Uterus (tissue), 4 donors: ENCODE data around the gene HASPIN. TPM values are rescaled to one million over a fixed set of nuclear protein-coding genes. Genes with fewer than 3 reads are reported as not detected.
A peak's percentile ranks its signal among the peaks of the same experiment; 100 is the strongest.
"Not testable (repeated sequence)": the region's sequence is repeated elsewhere in the genome, so short reads cannot be mapped to it uniquely, and the experiment has no call there.

Source experiments
- DNase-seq, 2 donors: peaks; one replicate each; pipeline ENCODE4 v3.0.0-alpha.2; 2019 to 2020
- H3K27ac ChIP-seq, 2 donors: fragments of 200-600 bp; sonication (generic); 1 replicate in 1 of 2; 2 replicates in 1 of 2; pipeline ENCODE4 v1.5.1; 2016 to 2018
- H3K27me3 ChIP-seq, 2 donors: fragments of 200-600 bp; sonication (generic); one replicate each; pipeline ENCODE4 v1.5.1; 2018 to 2019; ENCODE audit warnings: control low read depth in 1 of 2
- H3K36me3 ChIP-seq, 2 donors: fragments of 200-600 bp; sonication (generic); one replicate each; pipeline ENCODE4 v1.5.1; 2019; ENCODE audit warnings: control low read depth in 1 of 2
- H3K4me1 ChIP-seq, 2 donors: fragments of 200-600 bp; sonication (generic); one replicate each; pipeline ENCODE4 v1.5.1; 2018 to 2019; ENCODE audit warnings: control low read depth in 1 of 2
- H3K4me3 ChIP-seq, 2 donors: fragments of 200-600 bp; sonication (generic); 1 replicate in 1 of 2; 2 replicates in 1 of 2; pipeline ENCODE4 v1.5.1; 2018 to 2019; ENCODE audit warnings: mild to moderate bottlenecking in 1 of 2
- H3K9me3 ChIP-seq, 2 donors: fragments of 200-600 bp; sonication (generic); one replicate each; pipeline ENCODE4 v1.5.1; 2019; ENCODE audit warnings: control low read depth in 1 of 2
- POLR2A ChIP-seq, 2 donors: fragments of 450-650 bp; IDR thresholded peaks; one replicate each; pipeline ENCODE4 v1.6.1; 2016; ENCODE audit warnings: antibody characterized with exemption in 2 of 2, mild to moderate bottlenecking in 1 of 2, moderate library complexity in 1 of 2
- intact Hi-C: fragments of 100-400 bp; cut with DNase I; formaldehyde crosslinking; loops from one replicate; pipeline ENCODE4 v1.15.1; 2023; ENCODE audit warnings: low total_unique reads
- total RNA-seq, 4 donors: library from RNA; depleted of rRNA in 3 of 4; stranded (reverse); fragments of >200 nt in 3 of 4; gene quantifications; one replicate each; pipeline versions ENCODE4 v1.1.0 to v1.2.4, GENCODE V29; 2014 to 2023
- TF ChIP-seq, protein P1 (sequence below), 4 experiments: fragments of 200-600 bp in 2 of 4; fragments of 450-650 bp in 2 of 4; sonication (generic) in 2 of 4; IDR thresholded peaks; one replicate each; pipeline ENCODE4 v1.5.1; 2016 to 2019; ENCODE audit warnings: antibody characterized with exemption in 4 of 4, mild to moderate bottlenecking in 2 of 4, moderate library complexity in 1 of 4
- donor health status: DM: yes; HTN: yes; CAD: no.

Gene HASPIN
- total RNA-seq, 4 donors from 2014 or later, result 2.0 TPM; not detected in 3

DNA sequence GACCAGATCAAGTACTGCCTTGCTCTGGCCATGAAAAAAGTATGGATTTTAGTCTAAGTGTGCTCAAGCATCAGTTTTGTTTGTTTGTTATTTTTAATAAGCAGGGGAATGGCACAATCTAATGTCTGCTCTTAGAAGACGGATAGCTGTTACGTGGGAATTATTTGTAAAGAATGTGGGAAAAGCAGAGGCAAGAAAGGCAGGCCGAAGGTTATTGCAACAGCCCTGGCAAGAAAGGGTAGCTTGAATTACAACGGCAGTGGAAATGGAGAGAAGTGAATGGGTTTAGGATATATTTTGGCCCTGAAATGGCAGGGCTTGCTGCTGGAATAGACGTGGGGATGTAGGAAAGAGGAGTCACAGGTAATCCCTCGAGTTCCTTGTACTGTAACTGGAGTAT, 987 bp upstream of the HASPIN start:
- H3K9me3 ChIP-seq, result no peaks in the 10 kb centered on the region
- H3K4me3 ChIP-seq, result peak overlapping the region; percentile 62 to 67
- TF ChIP-seq, protein P1, sequence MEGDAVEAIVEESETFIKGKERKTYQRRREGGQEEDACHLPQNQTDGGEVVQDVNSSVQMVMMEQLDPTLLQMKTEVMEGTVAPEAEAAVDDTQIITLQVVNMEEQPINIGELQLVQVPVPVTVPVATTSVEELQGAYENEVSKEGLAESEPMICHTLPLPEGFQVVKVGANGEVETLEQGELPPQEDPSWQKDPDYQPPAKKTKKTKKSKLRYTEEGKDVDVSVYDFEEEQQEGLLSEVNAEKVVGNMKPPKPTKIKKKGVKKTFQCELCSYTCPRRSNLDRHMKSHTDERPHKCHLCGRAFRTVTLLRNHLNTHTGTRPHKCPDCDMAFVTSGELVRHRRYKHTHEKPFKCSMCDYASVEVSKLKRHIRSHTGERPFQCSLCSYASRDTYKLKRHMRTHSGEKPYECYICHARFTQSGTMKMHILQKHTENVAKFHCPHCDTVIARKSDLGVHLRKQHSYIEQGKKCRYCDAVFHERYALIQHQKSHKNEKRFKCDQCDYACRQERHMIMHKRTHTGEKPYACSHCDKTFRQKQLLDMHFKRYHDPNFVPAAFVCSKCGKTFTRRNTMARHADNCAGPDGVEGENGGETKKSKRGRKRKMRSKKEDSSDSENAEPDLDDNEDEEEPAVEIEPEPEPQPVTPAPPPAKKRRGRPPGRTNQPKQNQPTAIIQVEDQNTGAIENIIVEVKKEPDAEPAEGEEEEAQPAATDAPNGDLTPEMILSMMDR (IDR thresholded peaks at IDR 0.05), result no peak
- no peak for TF ChIP-seq POLR2A (IDR thresholded peaks at IDR 0.05)
- no peaks in the 10 kb centered on the region for H3K36me3 ChIP-seq
- DNase-seq, result no peak
- H3K4me1 ChIP-seq, result peaks cover 0 to 8% of the 10 kb centered on the region in 2 donors
- H3K27ac ChIP-seq, result peak overlapping the region; percentile 82 to 87
- intact Hi-C loops, result no loop called here
- no peaks in the 10 kb centered on the region for H3K27me3 ChIP-seq

DNA sequence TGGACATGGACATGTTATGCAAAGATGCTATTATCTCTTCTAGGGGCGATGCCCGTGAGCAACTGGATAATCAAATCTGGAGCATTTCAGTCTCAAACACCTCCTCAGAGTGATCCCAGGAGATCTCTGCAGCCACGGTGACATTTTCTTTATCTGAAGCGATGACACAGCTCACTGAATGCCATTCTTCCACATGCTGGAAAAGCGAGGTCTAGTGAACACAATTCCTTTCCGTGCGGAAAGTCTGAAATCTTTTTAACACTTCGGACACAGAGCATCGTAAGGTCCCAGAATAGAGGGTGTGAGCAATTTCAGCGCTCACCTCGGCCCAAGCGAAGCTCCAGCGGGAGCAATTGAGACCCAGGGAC, 531 bp upstream of the HASPIN start:
- H3K9me3 ChIP-seq, result no peaks in the 10 kb centered on the region
- no peaks in the 10 kb centered on the region for H3K27me3 ChIP-seq
- no peak for DNase-seq
- H3K36me3 ChIP-seq, result no peaks in the 10 kb centered on the region
- peak overlapping the region; percentile 82 to 87 for H3K27ac ChIP-seq
- peaks cover 0 to 8% of the 10 kb centered on the region in 2 donors for H3K4me1 ChIP-seq
- H3K4me3 ChIP-seq, result peak overlapping the region; percentile 62 to 67
- no peak for TF ChIP-seq POLR2A (IDR thresholded peaks at IDR 0.05)
- TF ChIP-seq, protein P1 (IDR thresholded peaks at IDR 0.05), result no peak
- intact Hi-C loops, result no loop called here

DNA sequence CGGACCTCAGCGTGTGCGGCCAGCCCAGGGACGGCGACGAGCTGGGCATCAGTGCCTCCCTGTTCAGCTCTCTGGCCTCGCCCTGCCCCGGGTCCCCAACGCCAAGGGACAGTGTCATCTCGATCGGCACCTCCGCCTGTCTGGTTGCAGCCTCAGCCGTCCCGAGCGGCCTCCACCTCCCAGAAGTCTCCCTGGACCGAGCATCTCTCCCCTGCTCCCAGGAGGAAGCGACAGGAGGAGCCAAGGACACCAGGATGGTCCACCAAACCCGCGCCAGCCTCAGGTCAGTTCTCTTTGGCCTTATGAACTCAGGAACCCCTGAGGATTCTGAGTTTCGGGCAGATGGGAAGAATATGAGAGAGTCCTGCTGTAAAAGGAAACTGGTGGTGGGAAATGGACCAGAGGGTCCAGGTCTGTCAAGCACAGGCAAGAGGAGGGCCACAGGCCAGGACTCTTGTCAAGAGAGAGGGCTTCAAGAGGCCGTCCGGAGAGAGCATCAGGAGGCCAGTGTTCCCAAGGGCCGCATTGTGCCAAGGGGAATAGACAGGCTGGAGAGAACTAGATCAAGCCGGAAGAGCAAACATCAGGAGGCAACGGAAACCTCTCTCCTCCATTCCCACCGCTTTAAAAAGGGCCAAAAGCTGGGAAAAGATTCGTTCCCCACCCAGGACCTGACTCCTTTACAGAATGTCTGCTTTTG, 825 bp downstream of the HASPIN start:
- no peaks in the 10 kb centered on the region for H3K27me3 ChIP-seq
- intact Hi-C loops, result no loop called here
- peaks cover 0 to 8% of the 10 kb centered on the region in 2 donors for H3K4me1 ChIP-seq
- TF ChIP-seq POLR2A (IDR thresholded peaks at IDR 0.05), result no peak
- TF ChIP-seq, protein P1 (IDR thresholded peaks at IDR 0.05), result no peak
- H3K27ac ChIP-seq, result no peak overlapping the region
- peak overlapping the region; percentile 62 to 67 for H3K4me3 ChIP-seq
- DNase-seq, result no peak
- no peaks in the 10 kb centered on the region for H3K36me3 ChIP-seq
- H3K9me3 ChIP-seq, result no peaks in the 10 kb centered on the region

DNA sequence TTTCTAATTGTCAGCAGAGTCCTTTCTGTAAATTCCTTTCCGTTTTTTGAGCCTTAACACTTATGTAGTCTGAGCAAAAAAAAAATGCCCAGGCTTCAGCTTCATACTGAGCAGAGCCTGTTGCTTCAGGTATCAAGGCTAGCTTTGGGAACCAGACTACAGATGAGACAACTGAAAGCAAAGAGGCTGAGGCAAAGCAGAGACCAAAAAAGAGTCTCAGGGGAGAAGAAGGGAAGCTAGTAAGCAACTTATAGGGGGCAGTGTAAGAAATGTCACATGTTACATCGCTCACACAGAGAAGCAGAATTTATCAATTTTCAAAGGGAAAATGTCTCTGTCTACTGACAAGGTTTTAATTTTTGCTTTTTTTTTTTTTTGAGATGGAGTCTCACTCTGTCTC, 3.3 kb downstream of the HASPIN start:
- Histone ChIP-seq H3K4me3 (no peak overlapping the region), H3K9me3 (no peaks in the 10 kb centered on the region), H3K36me3 (no peaks in the 10 kb centered on the region), H3K27ac (no peak overlapping the region), H3K27me3 (no peaks in the 10 kb centered on the region), H3K4me1 (peaks cover 0 to 8% of the 10 kb centered on the region in 2 donors)
- no peak for TF ChIP-seq POLR2A (IDR thresholded peaks at IDR 0.05)
- TF ChIP-seq, protein P1 (IDR thresholded peaks at IDR 0.05), result no peak
- intact Hi-C loops, result no loop called here
- no peak for DNase-seq

DNA sequence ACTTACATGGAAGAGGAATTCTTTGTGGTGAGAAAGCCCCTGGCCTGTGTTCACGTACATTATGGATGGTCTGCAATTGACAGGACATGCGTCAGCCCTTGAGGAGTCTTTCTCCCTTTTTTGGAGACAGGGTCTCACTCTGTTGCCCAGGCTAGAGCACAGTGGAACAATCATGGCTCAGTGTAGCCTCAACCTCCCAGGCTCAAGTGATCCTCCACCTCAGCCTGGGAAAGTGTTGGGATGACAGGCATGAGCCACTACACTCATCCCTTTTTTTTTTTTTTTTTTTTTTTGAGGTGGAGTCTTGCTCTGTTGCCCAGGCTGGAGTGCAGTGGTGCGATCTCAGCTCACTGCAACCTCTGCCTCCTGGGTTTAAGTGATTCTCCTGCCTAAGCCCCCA, 4.4 kb downstream of the HASPIN start:
- H3K4me3 ChIP-seq, H3K4me1 ChIP-seq, intact Hi-C loops, DNase-seq, H3K36me3 ChIP-seq, H3K9me3 ChIP-seq, H3K27me3 ChIP-seq, H3K27ac ChIP-seq: not testable (repeated sequence)
